H9 (cell line): ENCODE measurements around the gene TEDDM1. TPM values are rescaled to one million over a fixed set of nuclear protein-coding genes. Genes with fewer than 3 reads are reported as not detected.

ENCODE experiments used
- DNase-seq: peaks from one replicate; pipeline ENCODE4 v3.0.0-alpha.2; 2017
- H2AFZ ChIP-seq: one replicate; pipeline ENCODE4 v1.6.1; 2013; ENCODE audit warnings: mild to moderate bottlenecking, low read length, control low read depth, moderate library complexity
- H2AK5ac ChIP-seq: 2 replicates; pipeline ENCODE4 v1.6.1; 2013; ENCODE audit warnings: low read length, control low read depth, mixed read lengths; ENCODE audit not compliant: insufficient read length
- H2BK120ac ChIP-seq: one replicate; pipeline ENCODE4 v1.6.1; 2013; ENCODE audit warnings: low read depth, mild to moderate bottlenecking, low read length, control low read depth, inconsistent platforms; ENCODE audit not compliant: poor library complexity, severe bottlenecking
- H2BK12ac ChIP-seq: 2 replicates; pipeline ENCODE4 v1.6.1; 2013; ENCODE audit warnings: low read length, control low read depth, mixed read lengths, low read depth; ENCODE audit not compliant: insufficient read length
- H2BK15ac ChIP-seq: 2 replicates; pipeline ENCODE4 v1.6.1; 2013; ENCODE audit warnings: low read depth, low read length, control low read depth
- H2BK20ac ChIP-seq: one replicate; pipeline ENCODE4 v1.6.1; 2013; ENCODE audit warnings: low read depth, mild to moderate bottlenecking, low read length, control low read depth, inconsistent platforms; ENCODE audit not compliant: poor library complexity, severe bottlenecking
- H2BK5ac ChIP-seq: 2 replicates; pipeline ENCODE4 v1.6.1; 2013; ENCODE audit warnings: low read length, control low read depth, mixed read lengths; ENCODE audit not compliant: insufficient read length
- H3K14ac ChIP-seq: 2 replicates; pipeline ENCODE4 v1.6.1; 2013; ENCODE audit warnings: low read length, control low read depth; ENCODE audit not compliant: insufficient read depth
- H3K18ac ChIP-seq: 2 replicates; pipeline ENCODE4 v1.6.1; 2013; ENCODE audit warnings: low read depth, mild to moderate bottlenecking, mixed read lengths, low read length, control low read depth; ENCODE audit not compliant: insufficient read length
- H3K23ac ChIP-seq: 2 replicates; pipeline ENCODE4 v1.6.1; 2013; ENCODE audit warnings: low read length, control low read depth, mixed read lengths, low read depth; ENCODE audit not compliant: insufficient read length
- H3K23me2 ChIP-seq: 2 replicates; pipeline ENCODE4 v1.6.1; 2013; ENCODE audit warnings: low read depth, mild to moderate bottlenecking, mixed read lengths, low read length, control low read depth; ENCODE audit not compliant: insufficient read length, poor library complexity, severe bottlenecking
- H3K27ac ChIP-seq: 2 replicates; pipeline ENCODE4 v1.5.1; 2013; ENCODE audit warnings: low read length, control low read depth, mixed read lengths, low read depth; ENCODE audit not compliant: insufficient read length
- H3K27me3 ChIP-seq: 2 replicates; pipeline ENCODE4 v1.6.1; 2013; ENCODE audit warnings: low read length, control low read depth, inconsistent platforms; ENCODE audit not compliant: insufficient read depth
- H3K4ac ChIP-seq: 2 replicates; pipeline ENCODE4 v1.6.1; 2013; ENCODE audit warnings: low read depth, mild to moderate bottlenecking, control low read depth, inconsistent platforms, low read length, moderate library complexity
- H3K4me1 ChIP-seq: 2 replicates; pipeline ENCODE4 v1.6.1; 2013; ENCODE audit warnings: low read length, control low read depth, inconsistent platforms; ENCODE audit not compliant: insufficient read depth
- H3K4me2 ChIP-seq: 2 replicates; pipeline ENCODE4 v1.6.1; 2013; ENCODE audit warnings: low read length, control low read depth, mixed read lengths; ENCODE audit not compliant: insufficient read length, insufficient read depth
- H3K56ac ChIP-seq: 2 replicates; pipeline ENCODE4 v1.6.1; 2013; ENCODE audit warnings: low read depth, mild to moderate bottlenecking, mixed read lengths, low read length, control low read depth; ENCODE audit not compliant: insufficient read length
- H3K79me1 ChIP-seq: 2 replicates; pipeline ENCODE4 v1.6.1; 2013; ENCODE audit warnings: low read depth, mild to moderate bottlenecking, moderate library complexity, low read length, control low read depth, inconsistent platforms; ENCODE audit not compliant: insufficient read depth, poor library complexity, severe bottlenecking
- H3K79me2 ChIP-seq: 2 replicates; pipeline ENCODE4 v1.6.1; 2013; ENCODE audit warnings: low read length, control low read depth, inconsistent platforms; ENCODE audit not compliant: insufficient read depth
- H3K9ac ChIP-seq: 2 replicates; pipeline ENCODE4 v1.6.1; 2013; ENCODE audit warnings: low read length, control low read depth, mixed read lengths; ENCODE audit not compliant: insufficient read length; ENCODE audit errors: extremely low read depth
- H3K9me3 ChIP-seq: one replicate; pipeline ENCODE4 v1.6.1; 2013; ENCODE audit warnings: low read depth, low read length, inconsistent platforms; ENCODE audit not compliant: control insufficient read depth
- H3T11ph ChIP-seq: one replicate; pipeline ENCODE4 v1.6.1; 2013; ENCODE audit warnings: mild to moderate bottlenecking, low read length, control low read depth, inconsistent platforms
- H4K20me1 ChIP-seq: one replicate; pipeline ENCODE4 v1.6.1; 2013; ENCODE audit not compliant: control insufficient read depth, insufficient read length, insufficient read depth
- H4K5ac ChIP-seq: 2 replicates; pipeline ENCODE4 v1.6.1; 2013; ENCODE audit warnings: low read depth, mild to moderate bottlenecking, mixed read lengths, low read length, control low read depth; ENCODE audit not compliant: insufficient read length
- H4K8ac ChIP-seq: replicated peaks from 2 replicates; pipeline ENCODE4 v1.6.1; 2013; ENCODE audit warnings: low read length, control low read depth, mixed read lengths, low read depth; ENCODE audit not compliant: insufficient read length
- H4K91ac ChIP-seq: 2 replicates; pipeline ENCODE4 v1.6.1; 2013; ENCODE audit warnings: low read depth, mild to moderate bottlenecking, moderate library complexity, mixed read lengths, low read length, control low read depth; ENCODE audit not compliant: insufficient read length
- H3K27ac Mint-ChIP-seq, 3 experiments: 2 replicates in 2 of 3; 3 replicates in 1 of 3; pipeline ENCODE4 v1.8.0; 2020 to 2021; ENCODE audit warnings: mixed read lengths in 3 of 3, mild to moderate bottlenecking in 1 of 3, moderate library complexity in 1 of 3
- H3K27me3 Mint-ChIP-seq: 2 replicates; pipeline ENCODE4 v1.8.0; 2021; ENCODE audit warnings: low read depth, mild to moderate bottlenecking, moderate library complexity, mixed read lengths
- H3K36me3 Mint-ChIP-seq, 3 experiments: 2 replicates in 2 of 3; 3 replicates in 1 of 3; pipeline ENCODE4 v1.8.0; 2020 to 2021; ENCODE audit warnings: low read depth in 3 of 3, mixed read lengths in 3 of 3; ENCODE audit not compliant: insufficient read depth in 1 of 3
- H3K4me1 Mint-ChIP-seq, 2 experiments: 2 replicates each; pipeline ENCODE4 v1.8.0; 2020; ENCODE audit warnings: mixed read lengths in 2 of 2
- H3K4me3 Mint-ChIP-seq, 2 experiments: 2 replicates in 1 of 2; 3 replicates in 1 of 2; pipeline ENCODE4 v1.8.0; 2020 to 2021; ENCODE audit warnings: mild to moderate bottlenecking in 2 of 2, mixed read lengths in 2 of 2, moderate library complexity in 1 of 2
- H3K9me3 Mint-ChIP-seq, 2 experiments: 2 replicates in 1 of 2; 3 replicates in 1 of 2; pipeline ENCODE4 v1.8.0; 2020; ENCODE audit warnings: mild to moderate bottlenecking in 2 of 2, mixed read lengths in 2 of 2, moderate library complexity in 1 of 2
- total RNA-seq: library from RNA; stranded (reverse); gene quantifications from 2 replicates; pipeline ENCODE4 v1.2.1, GENCODE V29; 2021
- TF ChIP-seq, protein P1 (sequence below): fragments of 200-600 bp; sonication (generic); conservative IDR thresholded peaks from 3 replicates; pipeline ENCODE4 v1.8.0; 2021; ENCODE audit warnings: antibody characterized with exemption, mild to moderate bottlenecking

Gene TEDDM1
- total RNA-seq, 1 experiment from 2014 or later: not detected

DNA sequence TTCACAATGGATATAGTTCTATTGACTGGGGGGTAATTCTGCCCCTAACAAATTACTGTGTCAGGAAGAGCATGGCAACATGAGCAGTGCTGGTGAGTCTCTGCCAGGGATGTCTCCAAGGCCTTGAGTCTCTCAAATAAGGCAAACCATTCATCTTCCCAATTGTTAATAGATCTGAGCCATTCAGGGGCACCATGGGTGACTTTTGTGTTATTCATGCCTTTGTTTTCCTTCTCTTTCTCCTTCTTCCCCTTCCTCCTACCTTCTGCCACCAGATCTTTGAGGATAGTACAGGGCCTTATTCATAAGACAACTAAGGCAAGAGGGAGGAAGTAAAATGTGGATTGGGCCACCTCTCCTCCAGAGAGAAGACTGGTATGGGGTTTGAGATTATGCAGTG lies 49.6 kb upstream of the TEDDM1 start, which contains the start of gene RGSL1:
RGSL1 (plus strand) TSS at position 60 of the 400 bp plus-strand sequence; CDS start at position 80, 20 bp downstream.
- Histone ChIP-seq H2AK5ac (no peak within 1 kb of the TSS), H3K4me1 (no peaks in the 10 kb centered on the region; the same call in 1 of the 2 replicates), H3K56ac (no peak within 1 kb of the TSS), H3K27me3 (no peaks in the 10 kb centered on the region), H4K91ac (no peak within 1 kb of the TSS), H2BK15ac (no peak within 1 kb of the TSS), H3K14ac (no peak within 1 kb of the TSS), H3K23ac (no peak within 1 kb of the TSS), H3K79me2 (no peaks in the 10 kb centered on the region), H3K4ac (no peak within 1 kb of the TSS), H2BK12ac (no peak within 1 kb of the TSS), H4K8ac (no peak within 1 kb of the TSS), H4K5ac (no peak within 1 kb of the TSS), H3K79me1 (no peaks in the 10 kb centered on the region), H2AFZ (no peak within 1 kb of the TSS), H3K27ac (no peak within 1 kb of the TSS), H3K9me3 (no peaks in the 10 kb centered on the region), H4K20me1 (no peaks in the 10 kb centered on the region), H3K18ac (no peak within 1 kb of the TSS), H2BK120ac (no peak within 1 kb of the TSS), H3K9ac (no peak within 1 kb of the TSS), H2BK20ac (no peak within 1 kb of the TSS), H3T11ph (no peak within 1 kb of the TSS), H3K23me2 (no peaks in the 10 kb centered on the region), H2BK5ac (no peak within 1 kb of the TSS), H3K4me2 (no peak within 1 kb of the TSS)
- Mint-ChIP-seq H3K27ac (no peak within 1 kb of the TSS), H3K27me3 (peaks cover 2% of the 10 kb centered on the region; the same call in 1 of the 2 replicates), H3K4me3 (no peak within 1 kb of the TSS), H3K36me3 (no peaks in the 10 kb centered on the region), H3K9me3 (peaks cover 0 to 9% of the 10 kb centered on the region in 2 experiments; a peak in 2 of 5 replicates), H3K4me1 (peaks cover 16 to 24% of the 10 kb centered on the region in 2 experiments)
- TF ChIP-seq, protein P1, sequence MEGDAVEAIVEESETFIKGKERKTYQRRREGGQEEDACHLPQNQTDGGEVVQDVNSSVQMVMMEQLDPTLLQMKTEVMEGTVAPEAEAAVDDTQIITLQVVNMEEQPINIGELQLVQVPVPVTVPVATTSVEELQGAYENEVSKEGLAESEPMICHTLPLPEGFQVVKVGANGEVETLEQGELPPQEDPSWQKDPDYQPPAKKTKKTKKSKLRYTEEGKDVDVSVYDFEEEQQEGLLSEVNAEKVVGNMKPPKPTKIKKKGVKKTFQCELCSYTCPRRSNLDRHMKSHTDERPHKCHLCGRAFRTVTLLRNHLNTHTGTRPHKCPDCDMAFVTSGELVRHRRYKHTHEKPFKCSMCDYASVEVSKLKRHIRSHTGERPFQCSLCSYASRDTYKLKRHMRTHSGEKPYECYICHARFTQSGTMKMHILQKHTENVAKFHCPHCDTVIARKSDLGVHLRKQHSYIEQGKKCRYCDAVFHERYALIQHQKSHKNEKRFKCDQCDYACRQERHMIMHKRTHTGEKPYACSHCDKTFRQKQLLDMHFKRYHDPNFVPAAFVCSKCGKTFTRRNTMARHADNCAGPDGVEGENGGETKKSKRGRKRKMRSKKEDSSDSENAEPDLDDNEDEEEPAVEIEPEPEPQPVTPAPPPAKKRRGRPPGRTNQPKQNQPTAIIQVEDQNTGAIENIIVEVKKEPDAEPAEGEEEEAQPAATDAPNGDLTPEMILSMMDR: no peak
- no peak for DNase-seq
